Liver (tissue), 9 donors: ENCODE data around the gene BTBD19. TPM values are rescaled to one million over a fixed set of nuclear protein-coding genes. Genes with fewer than 3 reads are reported as not detected.

Source experiments
- DNase-seq: peaks from one replicate; pipeline ENCODE4 v3.0.0-alpha.2; 2017; ENCODE audit warnings: low spot score
- H3K27ac ChIP-seq, 2 donors: one replicate each; pipeline ENCODE4 v1.7.0; 2013; ENCODE audit warnings: inconsistent platforms in 2 of 2, low read length in 2 of 2, control low read depth in 1 of 2, low read depth in 1 of 2, mild to moderate bottlenecking in 1 of 2
- H3K27me3 ChIP-seq, 4 donors: one replicate each; pipeline versions ENCODE4 v1.6.1 to v1.7.0; 2013; ENCODE audit warnings: low read length in 3 of 4, inconsistent platforms in 1 of 4, mild to moderate bottlenecking in 1 of 4, moderate library complexity in 1 of 4; ENCODE audit not compliant: control insufficient read depth in 4 of 4, insufficient read depth in 4 of 4
- H3K36me3 ChIP-seq, 4 donors: one replicate each; pipeline versions ENCODE4 v1.6.1 to v1.7.0; 2013; ENCODE audit warnings: low read length in 3 of 4, mild to moderate bottlenecking in 3 of 4, low read depth in 1 of 4, moderate library complexity in 1 of 4; ENCODE audit not compliant: control insufficient read depth in 4 of 4, insufficient read depth in 3 of 4
- H3K4me1 ChIP-seq, 4 donors: one replicate each; pipeline versions ENCODE4 v1.6.1 to v1.7.0; 2013; ENCODE audit warnings: low read length in 3 of 4, mild to moderate bottlenecking in 3 of 4, moderate library complexity in 1 of 4; ENCODE audit not compliant: control insufficient read depth in 4 of 4, insufficient read depth in 4 of 4
- H3K4me3 ChIP-seq, 3 donors: one replicate each; pipeline versions ENCODE4 v1.6.1 to v1.7.0; 2013; ENCODE audit warnings: low read length in 3 of 3, control low read depth in 1 of 3, low read depth in 1 of 3, mild to moderate bottlenecking in 1 of 3
- H3K9ac ChIP-seq, 2 donors: one replicate each; pipeline ENCODE4 v1.7.0; 2013; ENCODE audit warnings: low read length in 2 of 2, mild to moderate bottlenecking in 2 of 2, moderate library complexity in 2 of 2, control low read depth in 1 of 2, low read depth in 1 of 2
- H3K9me3 ChIP-seq, 4 donors: one replicate each; pipeline versions ENCODE4 v1.6.1 to v1.7.0; 2013; ENCODE audit warnings: low read length in 3 of 4; ENCODE audit not compliant: control insufficient read depth in 4 of 4
- ATF3 ChIP-seq: IDR thresholded peaks from 2 replicates; pipeline ENCODE4 v1.6.1; 2016; ENCODE audit warnings: antibody characterized with exemption
- CTCF ChIP-seq: fragments of 150-350 bp; IDR thresholded peaks from 2 replicates; pipeline ENCODE4 v1.5.1; 2017; ENCODE audit warnings: improper control_type of control experiment, low read depth, low read length; ENCODE audit not compliant: missing input control
- EGR1 ChIP-seq, 2 donors: IDR thresholded peaks; 2 replicates each; pipeline ENCODE4 v1.6.1; 2016 to 2018; ENCODE audit warnings: antibody characterized with exemption in 2 of 2, low read depth in 2 of 2
- FOXA1 ChIP-seq: IDR thresholded peaks from 2 replicates; pipeline ENCODE4 v1.6.1; 2016; ENCODE audit warnings: antibody characterized with exemption
- FOXA2 ChIP-seq: IDR thresholded peaks from 2 replicates; pipeline ENCODE4 v1.6.1; 2016; ENCODE audit warnings: antibody characterized with exemption
- HNF4A ChIP-seq, 2 donors: conservative IDR thresholded peaks; 2 replicates each; pipeline ENCODE4 v1.6.1; 2016; ENCODE audit warnings: antibody characterized with exemption in 2 of 2, mild to moderate bottlenecking in 2 of 2
- HNF4G ChIP-seq: IDR thresholded peaks from 2 replicates; pipeline ENCODE4 v1.6.1; 2016; ENCODE audit warnings: antibody characterized with exemption
- JUND ChIP-seq, 2 donors: IDR thresholded peaks; 2 replicates each; pipeline ENCODE4 v1.6.1; 2016; ENCODE audit warnings: antibody characterized with exemption in 2 of 2
- MAX ChIP-seq: IDR thresholded peaks from 2 replicates; pipeline ENCODE4 v1.6.1; 2016; ENCODE audit warnings: antibody characterized with exemption
- NR2F2 ChIP-seq: IDR thresholded peaks from 2 replicates; pipeline ENCODE4 v1.6.1; 2016; ENCODE audit warnings: antibody characterized with exemption
- RAD21 ChIP-seq, 2 donors: IDR thresholded peaks; 2 replicates each; pipeline ENCODE4 v1.6.1; 2016; ENCODE audit warnings: antibody characterized with exemption in 2 of 2, mild to moderate bottlenecking in 2 of 2
- REST ChIP-seq: IDR thresholded peaks from 2 replicates; pipeline ENCODE4 v1.6.1; 2016; ENCODE audit warnings: antibody characterized with exemption, mild to moderate bottlenecking
- RXRA ChIP-seq, 2 donors: IDR thresholded peaks; 2 replicates each; pipeline ENCODE4 v1.6.1; 2017 to 2018; ENCODE audit warnings: antibody characterized with exemption in 2 of 2, mild to moderate bottlenecking in 1 of 2
- SP1 ChIP-seq: IDR thresholded peaks from 2 replicates; pipeline ENCODE4 v1.6.1; 2018; ENCODE audit warnings: antibody characterized with exemption, mild to moderate bottlenecking
- TAF1 ChIP-seq: conservative IDR thresholded peaks from 2 replicates; pipeline ENCODE4 v1.6.1; 2016; ENCODE audit warnings: antibody characterized with exemption, mild to moderate bottlenecking
- YY1 ChIP-seq: IDR thresholded peaks from 2 replicates; pipeline ENCODE4 v1.6.1; 2016; ENCODE audit warnings: antibody characterized with exemption, mild to moderate bottlenecking
- ZBTB33 ChIP-seq: IDR thresholded peaks from 2 replicates; pipeline ENCODE4 v1.6.1; 2016; ENCODE audit warnings: antibody characterized with exemption
- WGBS: extraction: QIAGEN DNeasy Blood & Tissue Kit; methylation state at CpG from one replicate; pipeline ENCODE4 v1.1.7; 2013; 5-methylcytosine and 5-hydroxymethylcytosine counted together
- polyA plus RNA-seq, 2 donors: library from polyadenylated mRNA; stranded (reverse) in 1 of 2; unstranded in 1 of 2; fragments of 200-250 nt in 1 of 2; fragments of >200 nt in 1 of 2; fragmentation: Nextera tagmentation in 1 of 2; extraction: Ambion mirVana in 1 of 2; gene quantifications; one replicate each; pipeline versions ENCODE4 v1.2.1 to v1.2.3, GENCODE V29; 2013 to 2015
- total RNA-seq, 2 donors: library from RNA; depleted of rRNA; stranded (reverse); fragments of >200 nt; gene quantifications; one replicate each; pipeline ENCODE4 v1.2.3, GENCODE V29; 2014
- donor health status: healthy.
- donor health status: healthy.
- donor health status: healthy.
- donor health status: healthy.
- donor health status: healthy.

Gene BTBD19
- total and polyA plus RNA-seq, 4 donors = 1.3 to 3.1 (median 2.6) TPM

GRCh38 chr1:44798481-44799365 lies 9.6 kb upstream of the BTBD19 start:
- no peak for DNase-seq
- Histone ChIP-seq H3K36me3 (peaks cover 0 to 5% (median 3%) of the 10 kb centered on the region in 4 donors), H3K4me3 (no peak overlapping the region), H3K9me3 (no peaks in the 10 kb centered on the region), H3K4me1 (peaks cover 2 to 12% (median 7%) of the 10 kb centered on the region in 4 donors), H3K27me3 (no peaks in the 10 kb centered on the region), H3K27ac (no peak overlapping the region), H3K9ac (no peak overlapping the region)
- TF ChIP-seq HNF4G (no peak), EGR1 (IDR thresholded peaks at IDR 0.05; ENCODE audit: low read depth in 2 of 2) (no peak), TAF1 (no peak), FOXA2 (no peak), RXRA (IDR thresholded peaks at IDR 0.05) (no peak), RAD21 (IDR thresholded peaks at IDR 0.05) (no peak), HNF4A (conservative IDR thresholded peaks at IDR 0.05) (no peak), JUND (IDR thresholded peaks at IDR 0.05) (no peak), ZBTB33 (no peak)
- WGBS = 87% methylated on average over 10 of the region's 10 CpGs

DNA sequence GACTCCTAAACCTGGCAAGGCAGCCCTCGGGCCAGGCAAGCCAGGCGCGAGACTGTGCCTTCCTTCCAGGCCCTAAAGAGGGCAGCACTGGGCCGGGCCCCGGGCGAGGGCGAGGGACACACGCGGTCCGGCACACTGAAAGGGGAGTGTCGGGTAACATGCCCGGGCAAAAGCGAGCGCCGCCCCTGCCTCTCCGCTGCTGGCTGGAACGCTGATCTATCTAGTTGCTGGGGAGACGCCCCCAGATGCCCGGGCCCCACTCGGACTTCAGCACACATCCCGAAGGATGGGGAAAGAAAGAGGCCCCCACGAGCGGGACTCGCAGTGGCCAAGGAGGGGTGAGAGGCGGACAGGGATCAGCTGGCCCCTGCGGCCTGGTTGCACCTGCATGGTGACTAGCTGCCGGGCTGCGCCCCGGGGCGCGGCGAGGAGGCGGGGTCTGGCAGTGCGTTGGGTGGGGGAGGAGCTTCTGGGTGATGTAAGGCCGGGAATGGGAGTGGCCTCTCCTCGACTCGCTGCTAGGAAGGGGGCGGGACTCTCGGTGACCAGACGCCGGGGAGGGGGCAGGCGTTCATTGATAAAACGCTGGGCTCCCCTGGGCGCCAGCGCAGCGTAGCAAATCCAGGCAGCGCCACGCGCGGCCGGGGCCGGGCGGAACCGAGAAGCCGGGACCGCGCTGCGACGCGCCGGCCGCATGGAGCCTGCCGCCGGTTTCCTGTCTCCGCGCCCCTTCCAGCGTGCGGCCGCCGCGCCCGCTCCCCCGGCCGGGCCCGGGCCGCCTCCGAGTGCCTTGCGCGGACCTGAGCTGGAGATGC lies 8.3 kb upstream of the BTBD19 start, which contains the start of gene PLK3:
TSS of gene PLK3 (plus strand) at position 608 of the 815 bp plus-strand sequence. CDS start at position 695, 87 bp downstream.
- Histone ChIP-seq H3K9me3 (no peaks in the 10 kb centered on the region), H3K27me3 (no peaks in the 10 kb centered on the region), H3K4me3 (peak within 1 kb of the TSS; percentile 56 to 78 (median 73)), H3K36me3 (peaks cover 0 to 8% (median 5%) of the 10 kb centered on the region in 4 donors), H3K27ac (peak within 1 kb of the TSS; percentile 85 to 94), H3K4me1 (peaks cover 2 to 12% (median 7%) of the 10 kb centered on the region in 4 donors), H3K9ac (peak within 1 kb of the TSS; percentile 69 to 71)
- TF ChIP-seq MAX (peak; percentile 89), ATF3 (peak; percentile 84), NR2F2 (no peak), RAD21 (IDR thresholded peaks at IDR 0.05) (peak; percentile 85 to 86), FOXA1 (no peak), RXRA (IDR thresholded peaks at IDR 0.05) (peak; percentile 39 to 60), TAF1 (peak; percentile 70), HNF4G (no peak), ZBTB33 (no peak), YY1 (peak; percentile 83), CTCF (peak; percentile 93), REST (peak; percentile 66), FOXA2 (no peak), SP1 (peak; percentile 88), HNF4A (conservative IDR thresholded peaks at IDR 0.05) (peak in 1 of 2 donors; percentile 43)
- peak; percentile 96 for DNase-seq
- under 1% methylated on average over 79 of the region's 79 CpGs for WGBS
